Esophagus muscularis mucosa (tissue), 4 donors: ENCODE data around the gene PTPN4.

ENCODE experiments used
- EP300 ChIP-seq: sonication (generic); formaldehyde crosslinking; IDR thresholded peaks from one replicate; pipeline ENCODE4 v1.6.1; 2017; ENCODE audit warnings: antibody characterized with exemption
- POLR2AphosphoS5 ChIP-seq, 2 donors: sonication (generic); formaldehyde crosslinking; IDR thresholded peaks; one replicate each; pipeline ENCODE4 v1.6.1; 2017; ENCODE audit warnings: antibody characterized with exemption in 2 of 2
- TF ChIP-seq, protein P1 (sequence below), 3 experiments: fragments of 200-600 bp in 2 of 3; fragments of 450-650 bp in 1 of 3; sonication (generic) in 2 of 3; IDR thresholded peaks; one replicate each; pipeline ENCODE4 v1.5.1; 2017 to 2019; ENCODE audit warnings: antibody characterized with exemption in 3 of 3, mild to moderate bottlenecking in 2 of 3, moderate library complexity in 1 of 3

DNA sequence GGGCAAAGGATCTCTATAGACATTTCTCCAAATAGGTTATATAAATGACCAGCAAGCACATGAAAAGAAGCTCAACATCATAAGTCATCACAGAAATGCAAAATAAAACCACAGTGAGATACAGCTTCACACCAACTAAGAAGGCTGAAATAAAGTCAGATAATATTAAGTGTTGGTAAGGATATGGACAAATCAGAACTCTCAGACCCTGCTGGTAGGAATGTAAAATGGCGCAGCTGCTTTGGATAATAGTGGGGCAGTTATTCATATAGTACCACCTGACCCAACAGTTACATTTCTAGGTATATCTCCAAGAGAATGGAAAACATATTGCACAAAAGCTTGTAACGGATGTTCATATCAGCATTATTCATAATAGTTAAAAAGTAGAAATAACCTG lies 267.2 kb downstream of the PTPN4 start:
- TF ChIP-seq, protein P1, sequence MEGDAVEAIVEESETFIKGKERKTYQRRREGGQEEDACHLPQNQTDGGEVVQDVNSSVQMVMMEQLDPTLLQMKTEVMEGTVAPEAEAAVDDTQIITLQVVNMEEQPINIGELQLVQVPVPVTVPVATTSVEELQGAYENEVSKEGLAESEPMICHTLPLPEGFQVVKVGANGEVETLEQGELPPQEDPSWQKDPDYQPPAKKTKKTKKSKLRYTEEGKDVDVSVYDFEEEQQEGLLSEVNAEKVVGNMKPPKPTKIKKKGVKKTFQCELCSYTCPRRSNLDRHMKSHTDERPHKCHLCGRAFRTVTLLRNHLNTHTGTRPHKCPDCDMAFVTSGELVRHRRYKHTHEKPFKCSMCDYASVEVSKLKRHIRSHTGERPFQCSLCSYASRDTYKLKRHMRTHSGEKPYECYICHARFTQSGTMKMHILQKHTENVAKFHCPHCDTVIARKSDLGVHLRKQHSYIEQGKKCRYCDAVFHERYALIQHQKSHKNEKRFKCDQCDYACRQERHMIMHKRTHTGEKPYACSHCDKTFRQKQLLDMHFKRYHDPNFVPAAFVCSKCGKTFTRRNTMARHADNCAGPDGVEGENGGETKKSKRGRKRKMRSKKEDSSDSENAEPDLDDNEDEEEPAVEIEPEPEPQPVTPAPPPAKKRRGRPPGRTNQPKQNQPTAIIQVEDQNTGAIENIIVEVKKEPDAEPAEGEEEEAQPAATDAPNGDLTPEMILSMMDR (IDR thresholded peaks at IDR 0.05): peak in 1 of 3 experiments; percentile 12
- TF ChIP-seq POLR2AphosphoS5 (IDR thresholded peaks at IDR 0.05): no peak
- TF ChIP-seq EP300: no peak
